Mucosa of descending colon (tissue), 3 donors: ENCODE data around the gene OSBPL7. TPM values are rescaled to one million over a fixed set of nuclear protein-coding genes. Genes with fewer than 3 reads are reported as not detected.

Source experiments
- ATAC-seq: fragments of 200-7000 bp; cut with Tn5 transposase; one replicate; pipeline ENCODE4 v1.9.1; 2020; ENCODE audit warnings: mild to moderate bottlenecking, moderate library complexity
- DNase-seq, 3 donors: peaks; one replicate each; pipeline ENCODE4 v3.0.0-alpha.2; 2020
- H3K36me3 ChIP-seq: fragments of 200-600 bp; one replicate; pipeline ENCODE4 v1.8.0; 2021; ENCODE audit warnings: low read depth, mild to moderate bottlenecking
- H3K4me1 ChIP-seq: fragments of 200-600 bp; one replicate; pipeline ENCODE4 v1.8.0; 2021; ENCODE audit warnings: low read depth, mild to moderate bottlenecking
- H3K4me3 ChIP-seq: fragments of 200-600 bp; one replicate; pipeline ENCODE4 v1.8.0; 2021; ENCODE audit warnings: mild to moderate bottlenecking
- H3K9me3 ChIP-seq: fragments of 200-600 bp; one replicate; pipeline ENCODE4 v1.8.0; 2021; ENCODE audit warnings: mild to moderate bottlenecking
- intact Hi-C, 2 donors: fragments of 100-400 bp; cut with DNase I in 1 of 2; cut with micrococcal nuclease in 1 of 2; formaldehyde crosslinking; loops; one replicate each; pipeline versions ENCODE4 v1.11.0 to v1.11.1; 2022; cut with DNase I, micrococcal nuclease
- total RNA-seq, 3 donors: library from RNA; stranded (reverse); fragmentation: NEBNext Ultra II Directional in 2 of 3; extraction: Animal tissue kit (Norgen Biotek cat#: 25700) in 2 of 3; gene quantifications; one replicate each; pipeline versions ENCODE4 v1.2.1 to v1.2.4, GENCODE V29; 2021 to 2023
- TF ChIP-seq, protein P1 (sequence below): fragments of 200-600 bp; IDR thresholded peaks from one replicate; pipeline ENCODE4 v1.8.0; 2022; ENCODE audit warnings: antibody characterized with exemption, mild to moderate bottlenecking
- donor health status: DM: no; HTN: no; CAD: no; lungs with moderate emphysema.
- donor health status: DM: no; HTN: no; CAD: no.
- donor health status: DM: no; HTN: yes; CAD: no.

Gene OSBPL7
- total RNA-seq, 3 donors from 2014 or later = 38.2 to 85.5 (median 71.1) TPM

DNA sequence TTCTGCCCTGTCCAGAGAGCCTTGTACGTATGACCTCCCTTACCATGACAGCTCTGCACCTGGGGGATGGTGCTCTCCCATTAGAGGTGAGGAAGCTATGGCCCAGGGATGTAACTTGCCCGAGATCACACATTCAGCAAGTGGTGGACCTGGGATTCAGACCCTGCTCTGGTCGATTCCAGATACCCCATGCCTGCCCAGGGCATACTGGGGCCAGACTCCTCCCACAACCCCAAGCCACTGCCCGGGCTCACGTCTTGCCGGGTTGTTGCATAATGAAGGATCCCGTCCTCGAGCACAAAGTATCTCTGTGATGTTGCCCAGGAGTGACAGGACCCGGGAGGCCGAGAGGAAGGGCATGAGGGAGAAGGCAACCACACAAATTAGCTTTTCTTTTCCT, 2.1 kb downstream of the OSBPL7 start:
- DNase-seq (peak in 1 of 3 donors; percentile 30), ATAC-seq (no peak)
- TF ChIP-seq, protein P1, sequence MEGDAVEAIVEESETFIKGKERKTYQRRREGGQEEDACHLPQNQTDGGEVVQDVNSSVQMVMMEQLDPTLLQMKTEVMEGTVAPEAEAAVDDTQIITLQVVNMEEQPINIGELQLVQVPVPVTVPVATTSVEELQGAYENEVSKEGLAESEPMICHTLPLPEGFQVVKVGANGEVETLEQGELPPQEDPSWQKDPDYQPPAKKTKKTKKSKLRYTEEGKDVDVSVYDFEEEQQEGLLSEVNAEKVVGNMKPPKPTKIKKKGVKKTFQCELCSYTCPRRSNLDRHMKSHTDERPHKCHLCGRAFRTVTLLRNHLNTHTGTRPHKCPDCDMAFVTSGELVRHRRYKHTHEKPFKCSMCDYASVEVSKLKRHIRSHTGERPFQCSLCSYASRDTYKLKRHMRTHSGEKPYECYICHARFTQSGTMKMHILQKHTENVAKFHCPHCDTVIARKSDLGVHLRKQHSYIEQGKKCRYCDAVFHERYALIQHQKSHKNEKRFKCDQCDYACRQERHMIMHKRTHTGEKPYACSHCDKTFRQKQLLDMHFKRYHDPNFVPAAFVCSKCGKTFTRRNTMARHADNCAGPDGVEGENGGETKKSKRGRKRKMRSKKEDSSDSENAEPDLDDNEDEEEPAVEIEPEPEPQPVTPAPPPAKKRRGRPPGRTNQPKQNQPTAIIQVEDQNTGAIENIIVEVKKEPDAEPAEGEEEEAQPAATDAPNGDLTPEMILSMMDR = no peak
- Histone ChIP-seq H3K4me1 (peaks cover 18% of the 10 kb centered on the region), H3K4me3 (no peak overlapping the region), H3K36me3 (peaks cover 10% of the 10 kb centered on the region), H3K9me3 (no peaks in the 10 kb centered on the region)
- intact Hi-C loops = no loop called here

DNA sequence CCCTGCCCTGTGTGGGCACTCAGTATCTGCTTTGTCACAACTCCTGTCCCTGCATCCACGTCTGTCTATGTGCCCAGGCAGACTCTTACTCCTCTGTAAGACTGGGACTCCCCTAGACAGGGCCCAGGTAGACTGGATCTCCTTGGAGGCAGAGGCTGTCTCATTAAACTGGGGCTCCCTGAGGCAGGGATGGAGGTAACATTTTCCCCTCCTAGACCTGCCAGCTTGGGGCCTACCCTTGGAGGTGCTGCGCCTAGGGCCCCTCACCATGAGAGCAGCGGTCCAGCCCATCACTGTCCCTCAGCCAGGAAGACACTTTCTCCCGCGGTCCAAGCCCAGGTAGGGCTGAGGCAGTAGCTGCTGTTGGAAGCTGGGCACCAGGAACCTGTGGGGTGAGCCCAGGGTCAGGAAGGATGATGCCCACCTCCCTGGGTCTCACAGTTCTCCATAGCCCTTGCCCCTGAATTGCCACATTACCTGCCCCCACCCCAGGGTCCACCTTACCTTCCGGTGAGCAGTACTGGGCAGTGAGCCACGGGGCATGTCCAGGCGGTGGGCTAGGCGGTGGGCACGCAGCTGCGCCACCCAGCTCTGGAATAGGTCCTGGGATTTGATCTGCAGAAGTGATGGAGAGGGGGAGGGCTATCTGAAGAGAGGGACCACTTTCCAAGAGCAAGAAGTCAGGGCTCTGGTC, 3.4 kb downstream of the OSBPL7 start:
- Histone ChIP-seq H3K9me3 (no peaks in the 10 kb centered on the region), H3K4me1 (peaks cover 24% of the 10 kb centered on the region), H3K4me3 (no peak overlapping the region), H3K36me3 (peaks cover 10% of the 10 kb centered on the region)
- TF ChIP-seq, protein P1 = no peak
- ATAC-seq = no peak
- intact Hi-C loops = no loop called here
- no peak for DNase-seq

DNA sequence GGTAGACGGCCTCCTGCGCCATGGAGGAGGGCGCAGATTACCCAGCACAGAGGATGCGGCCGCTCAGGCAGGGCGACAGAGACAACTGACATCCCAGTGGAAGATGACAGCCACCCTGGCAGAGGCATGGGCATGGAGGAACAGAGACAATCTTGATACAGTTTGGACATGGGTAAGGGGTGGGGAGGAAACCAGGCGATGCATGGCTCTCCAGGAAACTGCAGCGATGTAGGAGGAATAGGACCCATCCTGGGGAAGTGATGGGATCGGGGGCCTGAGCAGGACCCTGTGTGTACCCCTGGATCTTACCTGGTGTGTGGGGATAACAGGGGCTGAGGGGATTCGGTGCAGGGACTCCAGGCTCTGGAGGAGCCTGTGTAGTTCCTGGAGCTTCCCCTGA, 4.6 kb downstream of the OSBPL7 start:
- intact Hi-C loops = no loop called here

DNA sequence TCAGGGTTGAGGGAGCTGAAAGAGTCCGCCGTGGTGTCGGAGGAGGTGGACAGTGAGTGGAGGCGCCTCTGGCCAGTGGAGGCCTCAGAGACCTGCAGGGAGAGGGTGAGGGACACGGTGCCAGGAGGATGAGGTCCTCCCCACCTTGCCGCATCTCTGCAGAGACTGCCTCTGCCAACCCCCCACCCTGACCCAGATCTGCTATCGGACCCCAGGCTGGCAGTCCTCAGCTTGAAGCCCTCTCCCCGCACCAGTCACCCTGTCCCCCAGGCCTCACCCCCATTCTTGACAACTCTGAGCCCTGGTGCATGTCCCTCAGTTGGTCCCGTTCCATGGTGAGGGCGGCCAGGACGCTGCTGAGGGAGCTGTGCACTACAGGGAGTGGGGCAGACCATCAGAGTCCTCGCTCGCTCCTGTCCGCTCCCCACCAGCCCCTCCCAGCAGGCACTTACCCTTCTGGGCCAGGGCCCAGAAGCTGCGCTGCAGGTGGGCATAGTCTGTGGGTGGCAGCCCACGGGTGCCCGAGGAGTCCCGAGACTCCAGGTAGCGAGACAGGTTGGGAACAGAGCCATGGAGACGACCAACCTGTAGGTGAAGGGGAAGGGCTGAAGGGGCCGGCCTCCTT, 5.4 kb downstream of the OSBPL7 start:
- no peak for ATAC-seq
- Histone ChIP-seq H3K9me3 (no peaks in the 10 kb centered on the region), H3K4me3 (no peak overlapping the region), H3K36me3 (peaks cover 10% of the 10 kb centered on the region), H3K4me1 (peaks cover 22% of the 10 kb centered on the region)
- intact Hi-C loops = no loop called here
- DNase-seq = no peak
- TF ChIP-seq, protein P1 = no peak

More for the DNA sequence above, 4.6 kb downstream of the OSBPL7 start:
- no peak overlapping the region for H3K4me3 ChIP-seq
- DNase-seq (no peak), ATAC-seq (no peak)
- no peaks in the 10 kb centered on the region for H3K9me3 ChIP-seq
- H3K4me1 ChIP-seq = peaks cover 22% of the 10 kb centered on the region
- TF ChIP-seq, protein P1 = no peak
- H3K36me3 ChIP-seq = peaks cover 10% of the 10 kb centered on the region

DNA sequence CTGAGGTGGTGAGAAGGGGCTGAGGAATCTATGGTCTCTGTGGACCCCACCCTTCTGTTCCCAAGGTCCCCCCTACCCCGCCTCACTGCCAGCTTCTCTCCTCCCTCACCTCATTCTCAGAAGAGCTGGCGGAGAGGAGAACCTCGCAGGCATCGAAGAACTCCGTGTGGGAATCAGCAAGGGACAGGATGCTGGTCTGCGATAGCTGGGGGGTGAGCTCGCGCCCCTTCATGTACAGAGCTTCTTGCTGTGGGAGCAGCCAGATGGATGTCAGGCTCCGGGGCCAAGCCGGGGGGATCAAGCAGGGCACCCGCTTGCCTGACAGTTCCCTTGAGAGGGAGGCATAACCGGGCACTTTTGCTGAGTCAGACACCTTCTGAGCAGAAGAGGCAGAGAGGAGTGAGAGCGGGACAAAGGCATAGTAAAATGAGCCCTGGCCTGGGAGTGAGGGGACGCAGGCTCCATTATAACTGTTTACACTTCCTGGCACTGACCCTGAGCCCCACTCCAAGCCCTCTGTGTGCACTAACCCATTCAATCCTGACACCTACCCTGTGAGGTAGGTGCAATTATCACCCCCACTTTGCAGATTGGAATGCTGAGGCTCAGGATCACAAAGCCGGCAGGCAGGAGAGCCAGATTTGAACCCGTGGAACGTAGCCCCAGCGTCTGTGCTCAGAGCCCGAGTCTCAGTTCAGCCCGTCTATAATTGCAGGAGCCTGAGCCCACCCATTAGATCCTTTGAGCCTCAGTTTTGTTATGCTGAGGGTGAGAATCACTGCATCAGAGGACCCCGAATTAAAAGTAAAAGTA, 6.3 kb downstream of the OSBPL7 start:
- DNase-seq = no peak

More for the DNA sequence above, 6.3 kb downstream of the OSBPL7 start:
- ATAC-seq = no peak
- intact Hi-C loops = no loop called here
- TF ChIP-seq, protein P1 = no peak
- H3K9me3 ChIP-seq = no peaks in the 10 kb centered on the region
- H3K4me1 ChIP-seq = peaks cover 25% of the 10 kb centered on the region
- no peak overlapping the region for H3K4me3 ChIP-seq
- H3K36me3 ChIP-seq = peaks cover 10% of the 10 kb centered on the region
